Stimulated activated CD4-positive, alpha-beta T cell treated with anti-CD3 and anti-CD28 coated beads, Interleukin-12 subunit alpha, Interleukin-12 subunit beta, amount 100 ng/mL, for 24 hours (primary cell): ENCODE measurements around the gene ZNF44.

ENCODE experiments used
- DNase-seq, 2 experiments: peaks; one replicate each; pipeline ENCODE4 v3.0.0-alpha.2; 2020; ENCODE audit warnings: low read depth in 2 of 2

Gene ZNF44

GRCh38 chr19:12261554-12261953 is 33.1 kb downstream of the ZNF44 start:
- DNase-seq, result no peak

GRCh38 chr19:12260861-12261260 is 33.8 kb downstream of the ZNF44 start:
- DNase-seq, result no peak

GRCh38 chr19:12260236-12260635 is 34.4 kb downstream of the ZNF44 start:
- no peak for DNase-seq

GRCh38 chr19:12255372-12255771 is 39.3 kb downstream of the ZNF44 start:
- no peak for DNase-seq

GRCh38 chr19:12247644-12248222 is 47.0 kb downstream of the ZNF44 start:
- DNase-seq, result no peak

- DNase-seq, result no peak
These were observed 50.3 kb downstream of the ZNF44 start for GRCh38 chr19:12244370-12244769.

- DNase-seq, result no peak
These were observed 57.4 kb downstream of the ZNF44 start for GRCh38 chr19:12237143-12237839.

- no peak for DNase-seq
These were observed 61.7 kb downstream of the ZNF44 start for GRCh38 chr19:12232961-12233360.

- DNase-seq, result no peak
These were observed 63.6 kb downstream of the ZNF44 start for GRCh38 chr19:12230751-12231733.

GRCh38 chr19:12229990-12230389 is 64.7 kb downstream of the ZNF44 start:
- DNase-seq, result no peak

- no peak for DNase-seq
These were observed 70.0 kb downstream of the ZNF44 start for GRCh38 chr19:12224676-12225075.

GRCh38 chr19:12222980-12223630 is 71.6 kb downstream of the ZNF44 start:
- no peak for DNase-seq
